Muscle of leg (tissue), 11 donors: ENCODE data around the gene CA5A. TPM values are rescaled to one million over a fixed set of nuclear protein-coding genes. Genes with fewer than 3 reads are reported as not detected.

Experiments
- DNase-seq: peaks from one replicate; pipeline ENCODE4 v3.0.0; 2013
- H3K27ac ChIP-seq: one replicate; pipeline ENCODE4 v1.5.1; 2013; ENCODE audit warnings: mild to moderate bottlenecking, low read length, control low read depth
- H3K27me3 ChIP-seq: one replicate; pipeline ENCODE4 v1.6.1; 2013; ENCODE audit warnings: low read length; ENCODE audit not compliant: control insufficient read depth, insufficient read depth
- H3K36me3 ChIP-seq: one replicate; pipeline ENCODE4 v1.6.1; 2013; ENCODE audit warnings: low read length; ENCODE audit not compliant: control insufficient read depth, insufficient read depth
- H3K4me1 ChIP-seq: one replicate; pipeline ENCODE4 v1.6.1; 2013; ENCODE audit warnings: low read length; ENCODE audit not compliant: control insufficient read depth, insufficient read depth
- H3K4me3 ChIP-seq: one replicate; pipeline ENCODE4 v1.5.1; 2013; ENCODE audit warnings: low read length, control low read depth
- H3K9me3 ChIP-seq: replicated peaks from 2 replicates; pipeline ENCODE4 v1.6.1; 2013; ENCODE audit warnings: low read depth, low read length; ENCODE audit not compliant: control insufficient read depth
- WGBS: methylation state at CpG from one replicate; pipeline ENCODE4 v1.1.5; 2013; ENCODE audit warnings: missing lambda C conversion rate; ENCODE audit not compliant: insufficient coverage; 5-methylcytosine and 5-hydroxymethylcytosine counted together
- polyA plus RNA-seq, 8 donors: library from polyadenylated mRNA; unstranded; fragments of 120-200 nt; gene quantifications; one replicate each; pipeline versions ENCODE4 v1.2.1 to v1.2.3, GENCODE V29; 2013; ENCODE audit warnings: inconsistent platforms in 1 of 8, low replicate concordance in 1 of 8; ENCODE audit not compliant: insufficient read length in 8 of 8, insufficient read depth in 1 of 8
- total RNA-seq: library from RNA; stranded (reverse); fragments of 120-200 nt; gene quantifications from one replicate; pipeline ENCODE4 v1.2.4, GENCODE V29; 2013

Gene CA5A
- total and polyA plus RNA-seq, 9 donors = 0.03 to 0.26 (median 0.06) TPM; not detected in 3

DNA sequence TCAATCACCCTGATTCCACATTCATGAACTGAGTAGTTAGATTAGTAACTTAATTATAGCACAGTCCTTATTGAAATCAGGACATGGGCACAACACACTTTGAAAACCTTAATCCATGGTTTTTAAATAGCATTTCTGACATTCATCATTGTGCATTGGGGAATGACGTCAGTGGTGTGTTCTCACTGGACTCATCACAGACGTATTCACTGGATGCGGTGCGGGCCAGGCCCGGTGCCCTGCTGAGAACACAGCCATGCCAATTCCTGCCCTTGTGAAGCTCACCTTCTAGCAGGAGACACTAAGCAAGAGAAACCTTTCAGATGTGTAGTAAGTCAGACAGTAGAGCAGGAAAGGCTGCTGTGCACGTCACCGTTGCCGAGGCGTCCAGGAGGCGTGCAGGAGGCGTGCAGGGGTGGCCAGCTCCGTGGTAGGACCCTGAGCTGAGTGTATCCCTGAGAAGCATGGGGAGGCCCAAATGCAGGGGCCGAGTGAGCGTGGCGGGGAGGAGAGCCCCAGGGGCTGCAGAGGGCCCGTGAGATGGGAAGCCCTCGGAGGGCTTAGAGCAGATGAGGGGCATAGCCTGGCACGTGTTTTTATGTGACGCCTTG lies 27.8 kb upstream of the CA5A start:
- Histone ChIP-seq H3K9me3 (no peaks in the 10 kb centered on the region), H3K4me3 (no peak overlapping the region), H3K36me3 (no peaks in the 10 kb centered on the region), H3K4me1 (peaks cover 39% of the 10 kb centered on the region), H3K27ac (peak overlapping the region; percentile 93), H3K27me3 (no peaks in the 10 kb centered on the region)
- WGBS = 65% methylated on average over 19 of the region's 19 CpGs
- DNase-seq = no peak

DNA sequence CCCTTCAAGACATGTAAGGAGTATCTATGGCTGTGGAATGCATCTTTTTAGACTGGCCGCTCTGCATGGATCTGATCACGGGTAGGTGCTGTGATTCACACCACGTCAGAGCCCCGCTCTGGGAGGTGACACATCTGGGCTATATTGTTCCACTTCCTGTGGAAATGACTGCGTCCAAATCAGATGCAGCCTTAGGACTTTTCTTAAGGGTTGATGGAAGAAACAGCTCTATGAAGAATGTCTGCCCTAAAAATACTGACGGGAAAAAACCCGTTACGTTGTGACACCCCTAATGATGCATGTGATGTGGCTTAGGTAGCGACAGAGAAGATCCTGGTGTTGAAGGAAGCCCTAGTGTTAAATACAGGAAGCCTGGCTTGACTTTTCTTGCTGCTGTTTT lies 27.1 kb upstream of the CA5A start:
- peak overlapping the region; percentile 93 for H3K27ac ChIP-seq
- 22% methylated on average over 8 of the region's 9 CpGs for WGBS
- peaks cover 39% of the 10 kb centered on the region for H3K4me1 ChIP-seq

DNA sequence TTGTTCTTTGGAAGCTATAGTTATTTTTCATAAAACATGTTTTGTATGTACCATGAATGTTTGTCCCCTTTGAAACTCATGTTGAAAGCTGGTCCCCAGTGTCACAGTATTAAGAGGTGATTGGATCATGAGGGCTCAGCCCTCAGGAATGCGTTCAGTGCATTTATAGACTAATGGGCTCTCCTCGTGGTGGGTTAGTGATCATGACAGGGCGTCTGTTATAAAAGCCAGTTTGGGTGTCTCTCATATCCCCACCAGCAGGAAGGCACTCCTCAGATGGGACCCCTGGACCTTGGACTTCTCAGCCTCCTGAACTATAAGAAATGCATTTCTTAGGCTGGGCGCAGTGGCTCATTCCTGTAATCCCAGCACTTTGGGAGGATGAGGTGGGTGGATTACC lies 25.3 kb upstream of the CA5A start:
- DNase-seq = no peak
- Histone ChIP-seq H3K9me3 (no peaks in the 10 kb centered on the region), H3K27ac (no peak overlapping the region), H3K27me3 (no peaks in the 10 kb centered on the region), H3K36me3 (peaks cover 9% of the 10 kb centered on the region), H3K4me3 (no peak overlapping the region), H3K4me1 (peaks cover 42% of the 10 kb centered on the region)
- WGBS = 83% methylated on average over 1 of the region's 4 CpGs

More for the DNA sequence above, 27.1 kb upstream of the CA5A start:
- Histone ChIP-seq H3K4me3 (no peak overlapping the region), H3K9me3 (no peaks in the 10 kb centered on the region), H3K27me3 (no peaks in the 10 kb centered on the region), H3K36me3 (no peaks in the 10 kb centered on the region)
- DNase-seq = peak; percentile 93

DNA sequence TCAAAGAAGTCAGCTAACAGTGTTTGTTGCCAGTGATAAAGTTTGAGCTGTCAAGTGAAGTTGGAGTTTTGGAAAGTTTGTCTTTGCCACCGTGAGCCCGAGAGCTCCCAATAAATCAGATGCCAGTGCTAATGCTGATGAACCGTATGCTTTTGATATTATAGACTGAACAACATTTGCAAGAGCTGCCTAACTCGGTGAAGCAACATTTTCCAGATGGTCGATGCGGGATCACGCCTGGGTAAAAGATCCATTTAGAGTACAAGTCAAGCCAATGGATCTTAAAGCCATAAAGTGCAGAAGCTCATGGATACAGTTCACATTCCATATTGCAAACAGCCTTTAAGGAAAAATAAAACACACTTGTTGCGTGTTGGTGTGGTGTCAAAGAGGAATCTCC lies 24.5 kb upstream of the CA5A start:
- peak; percentile 80 for DNase-seq
- Histone ChIP-seq H3K27me3 (no peaks in the 10 kb centered on the region), H3K4me1 (peaks cover 42% of the 10 kb centered on the region), H3K9me3 (no peaks in the 10 kb centered on the region), H3K36me3 (peaks cover 9% of the 10 kb centered on the region), H3K4me3 (no peak overlapping the region), H3K27ac (peak overlapping the region; percentile 21)
- 41% methylated on average over 5 of the region's 8 CpGs for WGBS

DNA sequence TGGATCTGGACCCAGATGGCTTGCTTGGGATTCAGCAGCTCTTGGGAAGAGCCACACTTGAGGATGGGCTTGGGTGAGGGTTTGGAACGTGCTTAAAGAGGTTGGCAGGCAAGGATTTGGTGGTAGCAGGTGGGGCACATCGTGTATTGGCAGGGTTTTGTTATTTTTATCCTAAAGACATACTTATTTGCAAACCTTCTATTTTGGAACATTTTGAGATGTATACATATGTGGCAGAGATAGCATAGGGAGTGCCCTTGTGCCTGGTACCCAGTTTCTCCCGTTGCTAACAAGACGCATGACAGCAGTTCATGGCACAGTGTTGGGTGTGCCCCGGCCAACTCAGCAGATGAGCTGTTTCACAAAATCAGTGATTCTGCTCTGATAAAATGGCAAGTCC lies 24.0 kb upstream of the CA5A start:
- no peak overlapping the region for H3K4me3 ChIP-seq
- 70% methylated on average over 3 of the region's 5 CpGs for WGBS
- peaks cover 42% of the 10 kb centered on the region for H3K4me1 ChIP-seq

DNA sequence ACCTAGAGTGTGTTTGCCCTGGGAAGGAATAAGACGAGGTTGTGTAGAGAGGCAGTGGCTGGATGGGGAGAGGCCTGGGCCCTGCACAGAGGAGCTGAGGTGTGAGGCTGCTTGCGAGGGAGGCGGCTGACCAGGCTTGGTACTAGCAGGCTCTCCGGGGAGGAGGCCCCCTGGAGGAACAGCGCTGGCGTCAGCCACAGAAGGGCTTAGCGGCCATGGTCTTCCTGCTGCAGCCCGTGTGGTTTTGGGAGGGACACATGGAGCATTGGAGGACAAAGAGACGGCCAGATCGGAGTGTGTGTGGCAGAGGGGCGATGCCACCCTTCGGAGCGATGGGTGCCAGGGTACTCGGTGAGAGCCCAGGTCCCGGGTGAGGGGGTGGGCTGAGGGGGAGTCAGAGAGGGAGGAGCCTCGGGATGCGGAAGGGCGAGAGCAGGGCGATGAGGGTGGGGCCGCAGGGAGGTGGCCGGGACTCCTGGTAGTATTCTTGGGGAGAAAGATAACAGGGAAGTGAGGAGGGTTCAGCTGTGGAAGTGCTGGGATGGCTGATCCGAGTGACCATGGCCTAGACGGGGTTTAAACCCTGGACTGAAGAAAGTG lies 23.2 kb upstream of the CA5A start:
- no peaks in the 10 kb centered on the region for H3K9me3 ChIP-seq
- no peaks in the 10 kb centered on the region for H3K27me3 ChIP-seq
- H3K36me3 ChIP-seq = peaks cover 21% of the 10 kb centered on the region
- H3K4me1 ChIP-seq = peaks cover 37% of the 10 kb centered on the region
- H3K27ac ChIP-seq = no peak overlapping the region
- DNase-seq = no peak
- WGBS = 84% methylated on average over 21 of the region's 23 CpGs
- no peak overlapping the region for H3K4me3 ChIP-seq

More for the DNA sequence above, 24.0 kb upstream of the CA5A start:
- no peaks in the 10 kb centered on the region for H3K27me3 ChIP-seq
- peaks cover 14% of the 10 kb centered on the region for H3K36me3 ChIP-seq
- no peaks in the 10 kb centered on the region for H3K9me3 ChIP-seq
- no peak overlapping the region for H3K27ac ChIP-seq
- DNase-seq = no peak

DNA sequence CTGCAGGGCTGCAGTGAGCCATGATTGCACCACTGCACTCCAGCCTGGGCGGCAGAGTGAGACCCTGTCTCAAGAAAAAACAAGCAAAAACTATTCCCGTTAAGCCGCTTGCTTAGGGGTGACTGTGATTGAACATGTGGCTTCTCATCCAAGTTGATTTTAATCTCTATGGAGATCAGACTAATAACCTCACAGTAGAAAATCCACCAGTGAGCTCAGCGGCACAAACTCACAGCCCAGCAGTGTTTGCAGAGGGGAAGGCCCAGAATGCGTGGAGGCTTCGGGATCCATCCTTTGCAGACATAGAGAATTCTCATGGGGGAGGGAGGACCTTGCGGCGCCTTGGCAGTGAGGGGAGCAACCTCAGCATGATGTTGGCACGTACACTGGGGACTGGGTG lies 22.3 kb upstream of the CA5A start:
- Histone ChIP-seq H3K4me3 (no peak overlapping the region), H3K27me3 (no peaks in the 10 kb centered on the region), H3K4me1 (peaks cover 31% of the 10 kb centered on the region), H3K9me3 (no peaks in the 10 kb centered on the region), H3K36me3 (peaks cover 26% of the 10 kb centered on the region), H3K27ac (no peak overlapping the region)
- no peak for DNase-seq
- WGBS = 88% methylated on average over 7 of the region's 9 CpGs

DNA sequence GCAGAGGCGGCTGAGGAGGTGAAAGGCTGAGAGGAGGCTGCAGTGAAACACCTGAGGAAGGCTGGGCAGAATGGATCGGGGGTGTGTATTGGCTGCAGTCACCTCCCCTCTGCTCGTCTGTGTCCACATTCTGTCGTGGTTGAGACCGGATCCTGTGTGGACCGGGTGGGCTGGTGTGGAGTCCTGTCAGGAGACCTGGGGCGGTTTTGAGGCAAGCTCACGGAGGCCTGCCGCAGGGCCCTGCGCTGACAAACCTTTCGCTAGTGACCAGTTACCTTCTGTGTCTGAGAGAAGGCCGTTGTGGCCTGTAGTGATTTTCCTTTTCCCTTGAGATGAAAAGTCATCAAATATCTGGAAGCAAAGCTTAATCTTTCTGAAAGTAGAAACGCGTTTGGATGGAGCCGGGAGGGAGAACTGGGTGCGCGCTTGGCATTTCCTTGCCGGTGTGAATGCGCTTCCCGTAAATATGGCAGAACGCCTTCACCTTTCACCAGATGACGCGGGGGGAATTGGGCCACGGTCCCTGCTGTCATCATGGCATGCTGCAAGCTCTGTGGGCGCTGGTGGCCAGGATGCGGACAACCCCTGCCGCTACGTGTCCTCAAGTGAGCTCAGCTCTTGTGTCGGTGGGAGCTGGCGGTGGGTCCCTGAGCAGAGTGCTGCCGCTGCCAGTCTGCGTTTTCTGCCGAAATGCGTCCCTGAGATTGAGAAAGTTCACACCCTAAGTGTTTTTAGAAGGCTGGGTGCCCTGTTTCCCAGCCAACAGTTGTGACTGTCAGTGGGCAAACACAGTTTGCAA lies 21.2 kb upstream of the CA5A start:
- Histone ChIP-seq H3K27ac (peak overlapping the region; percentile 84), H3K4me3 (no peak overlapping the region), H3K4me1 (peaks cover 32% of the 10 kb centered on the region), H3K27me3 (no peaks in the 10 kb centered on the region), H3K9me3 (no peaks in the 10 kb centered on the region), H3K36me3 (peaks cover 32% of the 10 kb centered on the region)
- WGBS = 84% methylated on average over 30 of the region's 34 CpGs
- no peak for DNase-seq

DNA sequence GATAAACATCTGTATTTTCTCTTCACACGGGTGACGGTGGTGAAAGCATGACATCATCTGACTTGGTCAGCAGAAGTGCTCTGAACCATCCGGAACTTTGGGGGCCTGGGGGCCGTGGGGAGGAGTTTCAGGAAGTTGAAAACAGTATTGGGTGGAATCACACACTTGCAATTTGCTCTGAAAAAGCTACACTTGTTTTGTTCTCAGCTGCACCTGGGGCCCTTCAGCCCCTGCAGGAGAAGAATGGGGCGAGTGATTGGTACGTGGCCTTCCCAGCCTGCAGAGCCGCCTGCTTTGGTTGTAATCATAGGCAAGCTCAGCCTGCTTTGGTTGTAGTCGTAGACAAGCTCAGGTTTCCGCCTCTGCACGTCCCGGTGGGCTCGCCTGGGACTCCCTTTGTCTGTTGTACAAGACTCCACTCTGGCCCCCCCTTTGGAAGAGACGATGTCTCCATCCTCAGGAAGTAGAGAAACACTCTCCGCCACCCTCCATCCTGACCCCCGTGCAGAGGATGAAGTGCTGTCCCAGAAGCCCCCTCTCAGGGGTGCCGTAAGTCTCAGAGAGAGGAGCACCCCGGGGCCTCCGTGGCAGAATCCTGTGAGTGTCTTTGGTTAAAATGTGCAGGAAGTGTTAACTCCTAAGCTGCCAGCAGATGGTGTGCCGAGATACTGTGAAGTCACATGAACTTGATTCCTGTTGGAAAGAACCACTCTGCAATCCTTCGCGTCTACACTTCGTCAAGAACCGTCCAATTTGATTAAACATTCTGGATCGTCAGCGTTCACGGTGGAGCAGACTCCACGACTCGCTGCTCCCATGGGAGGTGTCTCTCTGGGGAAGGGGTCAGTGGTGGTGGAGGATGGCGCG lies 20.3 kb upstream of the CA5A start:
- H3K27ac ChIP-seq = peak overlapping the region; percentile 84
- H3K36me3 ChIP-seq = peaks cover 32% of the 10 kb centered on the region
- peak; percentile 87 for DNase-seq
- no peaks in the 10 kb centered on the region for H3K9me3 ChIP-seq
- H3K4me1 ChIP-seq = peaks cover 38% of the 10 kb centered on the region
- WGBS = 11% methylated on average over 26 of the region's 30 CpGs
- H3K4me3 ChIP-seq = peak overlapping the region; percentile 21
- H3K27me3 ChIP-seq = no peaks in the 10 kb centered on the region

DNA sequence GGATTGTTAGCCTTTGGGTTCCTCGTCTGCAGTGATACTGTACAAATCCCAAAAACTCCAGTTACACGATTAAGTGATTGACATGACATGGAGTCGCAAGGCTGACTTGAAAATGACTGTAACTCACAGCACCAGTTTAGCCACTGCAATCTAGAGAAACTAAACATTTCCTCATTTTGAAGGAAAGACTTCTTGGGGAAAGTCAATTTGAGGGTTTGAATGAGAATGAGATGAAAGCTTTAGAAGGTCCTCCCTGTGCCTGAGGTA lies 19.7 kb upstream of the CA5A start:
- H3K9me3 ChIP-seq = no peaks in the 10 kb centered on the region
- H3K4me3 ChIP-seq = no peak overlapping the region
- peaks cover 38% of the 10 kb centered on the region for H3K4me1 ChIP-seq
- no CpG with 5 or more reads among the region's 3 CpGs for WGBS
- DNase-seq = no peak
- peaks cover 32% of the 10 kb centered on the region for H3K36me3 ChIP-seq
- no peaks in the 10 kb centered on the region for H3K27me3 ChIP-seq
- peak overlapping the region; percentile 84 for H3K27ac ChIP-seq
